Stimulated activated CD8-positive, alpha-beta memory T cell treated with anti-CD3 and anti-CD28 coated beads, Interleukin-15, amount 100 ng/mL, for 48 hours (primary cell): ENCODE measurements around the gene ERG.

Experiments used
- DNase-seq, 2 donors: peaks; one replicate each; pipeline ENCODE4 v3.0.0-alpha.2; 2020; ENCODE audit warnings: low read depth in 2 of 2

Gene ERG, protein sequence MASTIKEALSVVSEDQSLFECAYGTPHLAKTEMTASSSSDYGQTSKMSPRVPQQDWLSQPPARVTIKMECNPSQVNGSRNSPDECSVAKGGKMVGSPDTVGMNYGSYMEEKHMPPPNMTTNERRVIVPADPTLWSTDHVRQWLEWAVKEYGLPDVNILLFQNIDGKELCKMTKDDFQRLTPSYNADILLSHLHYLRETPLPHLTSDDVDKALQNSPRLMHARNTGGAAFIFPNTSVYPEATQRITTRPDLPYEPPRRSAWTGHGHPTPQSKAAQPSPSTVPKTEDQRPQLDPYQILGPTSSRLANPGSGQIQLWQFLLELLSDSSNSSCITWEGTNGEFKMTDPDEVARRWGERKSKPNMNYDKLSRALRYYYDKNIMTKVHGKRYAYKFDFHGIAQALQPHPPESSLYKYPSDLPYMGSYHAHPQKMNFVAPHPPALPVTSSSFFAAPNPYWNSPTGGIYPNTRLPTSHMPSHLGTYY

DNA sequence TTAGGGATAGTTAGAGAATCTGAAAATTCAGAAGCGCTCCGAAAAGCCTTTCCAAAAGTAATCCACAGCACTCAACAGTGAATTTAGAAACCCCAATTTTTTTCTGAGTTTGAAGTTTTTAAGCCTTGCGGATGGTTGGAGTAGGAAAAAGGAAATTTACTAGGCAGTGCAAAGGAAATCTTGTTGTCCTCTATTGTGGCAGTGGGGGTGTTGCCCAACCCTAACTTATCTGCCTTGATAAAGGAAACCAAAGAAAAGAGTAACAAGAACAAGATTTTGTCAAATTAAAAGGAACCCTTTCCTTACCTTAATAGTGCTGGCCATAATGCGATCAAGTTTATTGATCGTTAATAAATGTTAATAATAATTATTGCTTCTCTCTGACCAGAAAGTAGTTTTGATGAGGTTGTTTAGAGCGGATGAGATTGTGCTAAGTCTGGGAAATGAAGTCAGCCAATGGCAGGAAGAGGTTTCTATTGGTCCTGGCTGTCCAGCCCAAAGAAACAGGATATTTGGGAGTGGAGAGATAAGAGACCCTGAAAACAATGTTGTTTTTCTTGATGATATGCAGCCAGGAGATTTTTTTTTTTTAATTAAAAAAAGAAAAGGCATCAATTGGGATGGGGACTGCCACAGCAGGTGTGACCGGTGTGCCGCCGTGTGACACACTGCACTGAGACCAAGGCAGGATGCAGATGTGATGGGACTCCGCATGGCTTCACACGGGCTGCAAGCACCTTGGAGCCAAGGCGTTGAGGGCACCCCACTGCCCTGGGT lies at the start of gene ERG:
ERG (minus strand) TSS at position 421 of the 777 bp plus-strand sequence; CDS start at position 324, 97 bp downstream.
- no peak for DNase-seq

DNA sequence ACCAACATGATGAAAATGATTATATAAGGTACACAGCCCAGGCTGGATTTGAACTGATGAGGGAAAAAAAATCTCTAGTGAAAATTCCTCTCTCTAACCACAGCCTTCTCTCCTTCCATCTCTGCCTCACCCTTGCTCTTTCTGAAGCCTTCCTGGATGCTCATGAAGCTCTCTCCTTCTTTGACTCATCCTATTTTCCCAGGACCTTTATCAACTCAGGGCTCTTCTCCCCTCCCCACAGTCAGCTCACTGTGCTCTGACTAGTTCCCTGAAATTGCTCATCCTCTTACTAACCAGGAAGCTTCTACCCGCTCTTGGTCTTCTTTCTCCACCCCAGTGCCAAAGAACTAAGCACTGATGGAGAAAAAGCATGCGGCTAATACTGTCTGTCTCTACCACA lies 46.4 kb upstream of the ERG start:
- DNase-seq = no peak

DNA sequence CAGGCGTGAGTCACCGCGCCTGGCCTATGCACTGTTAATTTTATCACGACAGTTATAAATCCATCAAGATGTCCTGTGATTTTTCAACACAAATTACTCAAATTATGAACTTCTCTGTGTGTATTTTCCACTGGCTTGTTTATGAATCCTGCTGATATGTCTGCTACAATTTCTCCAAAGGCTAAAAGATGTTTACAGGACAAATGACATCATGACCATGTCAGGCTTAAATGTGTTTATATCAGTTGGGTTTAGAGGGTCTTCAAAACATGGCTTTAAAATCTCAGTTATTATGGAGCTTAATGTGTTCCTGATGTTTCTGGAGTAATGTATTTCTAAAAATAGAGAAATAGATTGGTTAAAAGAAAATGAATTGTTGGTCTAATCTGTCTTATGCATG lies 44.0 kb upstream of the ERG start:
- no peak for DNase-seq

GRCh38 chr21:38538353-38538752 lies 40.1 kb upstream of the ERG start:
- DNase-seq = no peak

DNA sequence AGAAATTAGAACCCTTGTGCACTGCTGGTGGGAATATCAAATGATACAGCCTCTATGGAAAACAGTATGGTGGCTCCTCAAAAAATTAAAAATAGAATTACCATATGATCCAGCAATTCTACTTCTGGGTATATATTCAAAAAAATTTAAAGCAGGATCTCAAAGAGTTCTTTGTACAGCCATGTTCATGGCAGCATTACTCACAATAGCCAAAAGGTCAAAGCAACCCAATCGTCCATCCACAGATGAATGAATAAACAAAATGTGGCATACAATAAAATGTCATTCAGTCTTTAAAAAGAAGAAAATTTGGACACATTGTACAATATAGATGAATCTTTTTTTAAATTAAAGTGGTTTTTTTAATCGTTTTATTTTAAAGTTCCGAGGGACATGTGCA lies 36.3 kb upstream of the ERG start:
- DNase-seq = no peak

GRCh38 chr21:38533887-38534286 lies 35.6 kb upstream of the ERG start:
- DNase-seq = no peak

DNA sequence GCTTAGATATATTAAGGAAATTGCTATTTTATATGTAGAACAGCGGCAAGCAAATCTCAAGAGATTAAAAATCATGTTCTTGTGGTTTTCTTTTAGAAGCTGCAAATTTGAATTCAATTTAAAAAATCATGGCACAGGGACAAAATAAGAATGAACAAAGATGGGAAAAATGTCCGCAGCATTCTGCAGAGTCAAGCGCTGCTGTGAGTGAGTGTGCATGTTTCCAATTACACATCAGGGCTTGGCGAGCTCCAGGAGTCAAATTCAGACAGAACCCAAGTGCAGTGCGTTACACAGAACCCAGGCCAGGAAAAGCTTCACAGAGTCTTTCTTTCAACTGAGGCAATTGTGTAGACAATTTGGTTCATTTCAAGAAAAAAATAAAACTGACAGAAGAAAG lies 33.3 kb upstream of the ERG start:
- DNase-seq = no peak

DNA sequence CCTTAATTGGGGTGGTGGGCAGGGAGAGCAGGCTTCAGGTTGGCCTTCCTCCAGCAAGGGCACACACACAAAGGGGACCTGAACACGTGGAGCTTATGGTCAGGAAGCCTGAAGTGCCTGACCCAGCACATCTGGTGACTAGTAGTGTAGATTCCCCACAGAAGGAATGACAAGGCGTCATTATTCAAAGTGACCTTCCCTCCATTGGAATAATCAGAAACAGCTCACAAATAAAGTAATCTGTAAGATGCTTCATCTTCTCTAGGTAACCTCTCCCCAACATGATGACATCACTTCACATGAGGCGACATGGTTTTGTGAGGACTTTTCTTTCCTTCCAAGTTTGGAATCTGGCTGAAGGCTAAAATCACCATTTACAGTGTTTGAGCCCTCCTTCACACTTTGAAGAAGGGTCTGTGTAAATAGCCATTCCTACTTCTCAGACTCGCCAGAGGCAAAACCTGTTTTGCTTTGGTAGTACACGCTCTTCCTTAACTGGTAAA lies 32.8 kb upstream of the ERG start:
- DNase-seq = no peak

- no peak for DNase-seq
Observed at GRCh38 chr21:38527737-38528136, 29.5 kb upstream of the ERG start.

DNA sequence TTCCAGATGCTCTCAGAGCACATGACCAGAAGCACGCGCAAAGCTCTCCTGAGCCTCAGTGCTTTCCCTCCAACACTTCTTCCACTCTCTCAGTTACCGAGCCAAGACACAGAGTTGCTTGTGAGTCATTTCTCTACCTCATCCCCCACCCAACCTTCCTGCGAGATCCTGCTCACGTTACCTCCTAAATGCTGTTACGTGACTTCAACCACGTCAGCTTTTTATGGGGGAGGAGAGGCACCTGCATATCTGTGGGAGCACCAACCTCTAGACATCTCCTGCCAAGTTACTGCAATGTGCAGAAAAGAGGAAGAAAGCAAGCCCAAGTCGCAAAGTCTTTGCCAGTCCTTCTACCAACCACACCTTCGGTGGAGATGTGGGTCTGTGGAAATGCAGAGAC lies 27.2 kb upstream of the ERG start:
- DNase-seq = no peak

GRCh38 chr21:38524168-38525153 lies 26.2 kb upstream of the ERG start:
- no peak for DNase-seq

DNA sequence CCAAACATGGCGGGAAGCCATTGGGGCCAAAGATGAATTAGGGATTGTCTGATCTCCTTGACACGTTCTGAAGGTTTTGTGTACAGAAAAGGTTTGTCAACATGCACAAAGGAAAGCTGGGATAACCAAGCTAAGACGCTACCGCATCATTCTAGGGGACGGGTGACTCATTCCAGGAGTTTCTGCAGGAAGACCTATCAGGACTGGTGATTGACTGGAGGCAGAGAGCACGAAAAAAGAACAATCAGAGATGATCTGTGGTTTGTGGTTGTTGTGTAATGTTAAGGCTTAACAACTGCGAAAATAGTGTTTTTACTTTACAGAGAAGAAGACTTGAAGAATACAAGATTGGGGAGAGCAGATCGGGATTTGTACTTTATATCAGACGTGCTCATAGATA lies 22.2 kb upstream of the ERG start:
- no peak for DNase-seq

DNA sequence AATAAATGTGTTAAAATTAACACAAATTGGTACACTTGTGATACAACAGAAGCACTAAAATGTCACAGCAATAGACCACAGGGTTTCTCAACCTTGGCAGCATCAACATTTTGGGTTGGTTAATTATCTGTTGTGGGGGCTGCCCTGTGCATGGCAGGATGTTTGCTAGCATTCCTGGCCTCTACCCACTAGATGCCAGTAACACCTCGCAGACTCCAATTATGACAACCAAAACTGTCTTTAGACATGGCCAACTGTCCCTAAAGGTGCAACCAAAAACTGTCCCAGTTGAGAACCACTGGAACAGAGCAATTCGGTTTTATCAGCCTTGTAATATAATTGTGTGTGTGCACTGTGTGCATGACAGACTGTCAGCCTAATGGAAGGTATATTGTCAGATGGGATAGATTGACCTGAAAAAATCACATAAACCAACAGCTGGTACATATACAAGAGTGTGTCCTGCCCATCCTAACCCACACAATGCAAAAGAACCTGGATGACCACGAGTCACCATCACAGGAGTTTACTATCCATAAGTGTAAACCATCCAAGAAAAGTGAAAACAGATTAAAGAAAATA lies 13.5 kb upstream of the ERG start:
- no peak for DNase-seq

DNA sequence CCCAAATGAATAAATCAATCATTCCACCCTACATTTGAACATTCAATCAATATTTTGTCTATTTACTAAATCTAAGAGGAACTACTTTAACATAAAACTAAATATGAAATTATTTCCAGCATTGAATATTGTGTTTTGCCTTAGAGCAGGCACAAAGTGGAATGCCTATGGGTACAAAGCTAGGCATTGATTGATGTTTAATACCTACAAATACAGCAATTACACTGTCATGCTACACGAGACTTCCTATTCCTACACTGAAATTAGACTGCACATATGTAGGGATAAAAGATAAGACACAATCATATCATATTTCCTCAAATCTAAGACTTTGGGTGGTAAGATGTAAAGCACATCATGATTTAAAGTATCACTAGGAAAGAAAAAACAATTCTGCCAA lies 12.9 kb upstream of the ERG start:
- no peak for DNase-seq

- DNase-seq = no peak
Observed at GRCh38 chr21:38507374-38507942, 9.2 kb upstream of the ERG start.

- no peak for DNase-seq
Observed at GRCh38 chr21:38506661-38507281, 8.5 kb upstream of the ERG start.

DNA sequence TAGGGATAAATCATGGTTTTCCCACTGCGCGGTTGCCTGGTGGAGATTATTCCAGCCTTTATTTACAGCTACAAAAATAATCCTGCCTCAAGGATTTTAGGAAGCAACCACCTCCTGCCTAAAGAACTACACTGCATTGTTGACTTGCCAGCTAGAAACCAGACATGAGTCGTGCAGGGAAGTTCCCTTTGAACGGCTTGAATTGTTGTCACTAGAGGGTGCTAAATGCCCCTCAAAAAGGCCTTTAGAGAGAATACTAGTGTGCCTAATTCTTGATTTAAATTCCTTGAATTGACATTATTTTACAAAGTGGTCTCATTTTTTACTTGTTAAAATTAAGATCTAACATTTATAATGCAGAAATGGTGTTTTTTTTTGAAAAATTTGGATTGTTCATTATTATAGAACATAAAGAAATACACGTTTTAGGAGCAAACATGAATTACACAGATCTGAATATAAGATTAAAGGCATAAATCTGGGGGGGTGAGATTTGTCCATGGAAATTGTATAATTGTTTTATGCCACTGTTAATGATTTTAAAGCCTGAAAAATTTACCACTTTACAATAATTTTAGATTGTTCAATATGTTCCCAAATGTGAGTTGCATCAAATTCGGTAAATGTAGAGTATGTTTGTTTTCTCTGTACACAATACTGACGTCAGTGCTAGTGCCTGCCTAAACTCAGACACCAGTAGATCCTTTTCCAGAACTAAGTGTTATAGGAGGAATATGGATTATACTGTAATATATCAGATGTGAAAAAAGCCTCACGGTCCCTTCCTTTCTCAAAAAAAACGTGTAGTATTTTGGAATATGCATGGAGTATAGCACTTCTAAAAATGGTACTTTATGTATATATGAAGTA lies 7.6 kb upstream of the ERG start:
- no peak for DNase-seq

GRCh38 chr21:38504066-38504465 lies 5.8 kb upstream of the ERG start:
- no peak for DNase-seq

DNA sequence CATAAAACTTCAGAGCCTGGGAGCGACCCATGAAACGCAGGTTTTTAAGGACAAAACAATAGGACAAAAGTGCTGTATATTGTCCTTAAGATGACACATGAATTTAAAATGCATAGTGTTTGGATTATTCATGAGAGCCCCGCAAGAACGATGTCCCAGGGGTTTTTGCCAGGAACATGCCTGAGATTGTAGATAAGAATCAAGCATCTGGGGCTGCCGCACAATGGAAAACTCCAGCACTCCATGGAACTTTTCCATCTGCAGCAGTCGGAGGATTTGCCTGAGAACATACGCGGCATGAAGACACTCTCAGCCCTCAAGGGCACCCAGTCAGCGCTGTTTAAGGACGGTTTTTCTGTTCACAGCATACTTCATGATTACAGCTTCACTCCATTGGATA lies 5.3 kb upstream of the ERG start:
- DNase-seq = no peak
